Midbrain (tissue), 1 donor: ENCODE measurements around the gene HES5.

Experiments used
- DNase-seq: peaks from one replicate; lab custom pipeline; 2025; lab: John Stamatoyannopoulos, UW

Gene HES5

GRCh38 chr1:2499986-2500596 is 30.0 kb downstream of the HES5 start:
- no peak for DNase-seq

GRCh38 chr1:2499260-2499659 is 30.8 kb downstream of the HES5 start:
- no peak for DNase-seq

- no peak for DNase-seq
These were observed 31.4 kb downstream of the HES5 start for GRCh38 chr1:2498648-2499047.

- no peak for DNase-seq
These were observed 32.2 kb downstream of the HES5 start for GRCh38 chr1:2497891-2498290.

- DNase-seq, result no peak
These were observed 33.3 kb downstream of the HES5 start for GRCh38 chr1:2496746-2497145.

GRCh38 chr1:2496087-2496622 is 33.9 kb downstream of the HES5 start:
- no peak for DNase-seq

- no peak for DNase-seq
These were observed 34.5 kb downstream of the HES5 start for GRCh38 chr1:2495546-2495945.

- no peak for DNase-seq
These were observed 35.0 kb downstream of the HES5 start for GRCh38 chr1:2495026-2495425.

GRCh38 chr1:2494323-2494693 is 35.8 kb downstream of the HES5 start:
- DNase-seq, result no peak

GRCh38 chr1:2493691-2494322 is 36.3 kb downstream of the HES5 start:
- DNase-seq, result peak; percentile 94

GRCh38 chr1:2493218-2493617 is 36.8 kb downstream of the HES5 start:
- DNase-seq, result no peak

GRCh38 chr1:2492091-2492490 is 38.0 kb downstream of the HES5 start:
- DNase-seq, result no peak

GRCh38 chr1:2489615-2490014 is 40.4 kb downstream of the HES5 start:
- DNase-seq, result no peak

- no peak for DNase-seq
These were observed 41.4 kb downstream of the HES5 start for GRCh38 chr1:2488688-2489087.

GRCh38 chr1:2486558-2486957 is 43.5 kb downstream of the HES5 start:
- no peak for DNase-seq

- DNase-seq, result no peak
These were observed 44.0 kb downstream of the HES5 start for GRCh38 chr1:2486041-2486440.

GRCh38 chr1:2483970-2484369 is 46.1 kb downstream of the HES5 start:
- DNase-seq, result no peak

GRCh38 chr1:2483026-2483425 is 47.0 kb downstream of the HES5 start:
- DNase-seq, result no peak

- no peak for DNase-seq
These were observed 47.5 kb downstream of the HES5 start for GRCh38 chr1:2482588-2482987.

GRCh38 chr1:2481885-2482284 is 48.2 kb downstream of the HES5 start:
- no peak for DNase-seq

GRCh38 chr1:2480986-2481364 is 49.1 kb downstream of the HES5 start:
- DNase-seq, result no peak

GRCh38 chr1:2480236-2480985 is 49.7 kb downstream of the HES5 start:
- no peak for DNase-seq

- DNase-seq, result no peak
These were observed 50.4 kb downstream of the HES5 start for GRCh38 chr1:2479618-2480017.
